NOMO-1 (cell line): ENCODE results near the gene SETD1B.
"Not testable (repeated sequence)": the region's sequence is repeated elsewhere in the genome, so short reads cannot be mapped to it uniquely, and the experiment has no call there.

Experiments used
- DNase-seq, 2 experiments: peaks; one replicate each; lab custom pipeline; 2025; ENCODE audit not compliant: unreplicated experiment in 2 of 2; lab: John Stamatoyannopoulos, UW

The SETD1B gene

DNA sequence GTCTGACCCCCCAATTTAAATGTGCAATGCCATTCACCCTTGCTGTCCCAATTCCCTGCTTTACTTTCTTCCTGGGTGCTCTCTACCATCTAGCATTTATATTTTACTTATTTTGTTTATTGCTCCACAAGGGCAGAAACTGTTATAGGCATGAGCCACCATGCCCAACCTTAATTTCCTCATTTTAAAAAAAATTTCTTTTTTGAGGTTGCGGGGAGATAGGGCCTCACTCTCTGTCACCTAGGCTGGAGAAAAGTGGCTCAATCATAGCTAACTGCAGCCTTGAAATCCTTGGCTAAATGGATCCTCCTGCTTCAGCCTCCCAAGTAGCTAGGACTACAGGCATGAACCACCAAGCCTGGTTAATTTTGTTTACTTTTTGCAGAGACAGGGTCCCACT, 41.9 kb downstream of the SETD1B start:
- DNase-seq = peak; percentile 15 to 20

DNA sequence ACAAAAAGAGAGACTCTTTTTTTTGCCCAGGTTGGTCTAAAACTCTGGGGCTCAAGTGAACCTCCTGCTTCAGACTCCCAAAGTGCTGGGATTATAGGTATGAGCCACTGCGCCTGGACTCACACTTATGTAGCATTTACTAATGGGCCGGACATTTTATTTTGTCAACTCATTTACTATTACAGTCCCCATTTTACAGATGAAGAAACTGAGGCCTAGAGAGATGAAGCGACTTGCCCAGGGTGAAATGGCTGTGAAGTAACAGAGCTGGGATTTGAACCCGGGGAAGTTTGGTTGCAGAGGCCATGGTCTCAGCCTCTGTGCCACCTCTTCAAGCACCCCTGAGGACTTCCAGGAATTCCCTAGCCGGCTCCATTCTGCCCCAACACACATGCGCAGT, 45.4 kb downstream of the SETD1B start:
- DNase-seq = no peak

DNA sequence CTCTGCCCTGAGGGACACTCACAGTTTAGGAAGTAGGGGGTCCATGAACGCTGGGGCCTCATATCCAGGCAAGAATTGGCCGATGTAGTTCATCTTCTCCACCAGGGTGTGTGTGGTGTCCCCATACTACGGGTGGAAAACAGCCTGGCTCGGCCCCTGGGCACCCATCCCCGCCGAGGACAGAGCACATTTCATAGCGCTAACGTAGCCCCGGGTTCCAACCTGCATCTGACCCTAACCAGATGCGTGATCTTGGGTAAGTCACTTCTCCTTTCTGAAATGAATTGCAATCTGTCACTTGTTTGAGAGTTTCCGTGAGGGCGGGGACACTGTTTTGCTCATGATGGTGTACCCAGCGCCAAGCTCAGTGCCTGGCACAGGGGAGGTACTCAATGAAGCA, 45.9 kb downstream of the SETD1B start:
- DNase-seq = peak; percentile 27 to 54

DNA sequence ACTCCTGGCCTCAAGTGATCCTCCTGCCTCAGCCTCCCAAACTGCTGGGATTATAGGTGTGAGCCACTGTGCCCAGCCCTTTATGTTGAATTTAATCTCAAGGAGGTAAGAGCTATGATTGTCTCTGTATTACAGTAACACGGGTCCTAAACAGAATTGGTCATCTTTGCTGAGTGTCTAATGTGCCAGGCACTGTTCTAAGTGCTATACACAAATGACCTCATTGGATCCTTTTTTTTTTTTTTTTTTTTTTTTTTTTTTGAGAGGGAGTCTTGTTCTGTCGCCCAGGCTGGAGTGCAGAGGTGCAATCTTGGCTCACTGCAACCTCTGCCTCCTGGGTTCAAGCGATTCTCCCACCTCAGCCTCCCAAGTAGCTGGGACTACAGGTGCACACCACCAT, 48.6 kb downstream of the SETD1B start:
- DNase-seq = not testable (repeated sequence)

GRCh38 chr12:121857322-121858246, 53.8 kb downstream of the SETD1B start:
- DNase-seq = no peak

GRCh38 chr12:121858318-121858661, 54.5 kb downstream of the SETD1B start:
- DNase-seq = no peak

GRCh38 chr12:121858662-121859572, 55.1 kb downstream of the SETD1B start, which contains the start of gene HPD:
TSS of gene HPD (minus strand) at chr12:121858859. CDS start at chr12:121858823, 36 bp downstream.
- DNase-seq = no peak

- DNase-seq = no peak
Measured at GRCh38 chr12:121860257-121860656, 56.4 kb downstream of the SETD1B start.

DNA sequence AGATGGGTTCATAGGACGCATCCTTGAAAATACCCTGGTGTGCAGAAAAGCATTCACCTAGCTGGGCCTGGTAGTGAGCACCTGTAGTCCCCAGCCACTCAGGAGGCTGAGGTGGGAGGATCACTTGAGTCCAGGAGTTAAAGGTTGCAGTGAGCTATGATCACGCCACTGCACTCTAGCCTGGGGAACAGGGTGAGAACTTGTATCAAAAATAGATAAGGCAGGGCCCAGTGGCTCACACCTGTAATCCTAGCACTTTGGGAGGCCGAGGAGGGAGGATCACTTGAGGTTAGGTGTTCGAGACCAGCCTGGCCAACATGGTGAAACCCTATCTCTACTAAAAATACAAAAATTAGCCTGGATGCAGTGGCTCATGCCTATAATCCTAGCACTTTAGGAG, 56.9 kb downstream of the SETD1B start:
- not testable (repeated sequence) for DNase-seq

DNA sequence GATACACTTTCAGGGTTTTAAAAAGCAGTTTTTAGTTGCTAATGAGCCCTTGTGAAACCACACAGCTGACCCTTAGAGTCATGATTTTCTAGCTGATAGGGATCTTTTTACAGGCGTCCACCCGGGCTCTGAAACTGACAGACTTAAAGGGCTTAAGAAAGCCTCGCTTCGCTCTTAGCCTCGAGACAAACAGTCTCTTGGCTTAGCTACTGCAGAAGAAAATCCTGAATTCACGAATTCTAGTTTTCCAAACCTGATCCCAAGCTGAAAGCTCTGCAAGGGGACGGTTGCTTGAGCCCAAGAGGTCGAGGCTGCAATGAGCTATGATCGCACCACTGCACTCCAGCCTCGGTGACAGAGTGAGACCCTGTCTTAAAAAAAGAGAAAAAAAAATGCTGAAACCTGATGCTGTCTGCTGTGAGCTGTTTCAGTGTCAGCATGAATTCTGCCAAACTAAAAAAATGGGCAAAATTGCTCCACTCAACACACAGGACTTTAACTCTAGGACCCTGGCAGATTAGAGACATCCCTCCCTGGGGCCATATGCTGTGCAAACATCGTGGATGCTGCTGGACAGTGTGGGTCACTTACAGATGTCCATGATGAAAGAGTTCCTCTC, 57.9 kb downstream of the SETD1B start:
- DNase-seq = no peak

DNA sequence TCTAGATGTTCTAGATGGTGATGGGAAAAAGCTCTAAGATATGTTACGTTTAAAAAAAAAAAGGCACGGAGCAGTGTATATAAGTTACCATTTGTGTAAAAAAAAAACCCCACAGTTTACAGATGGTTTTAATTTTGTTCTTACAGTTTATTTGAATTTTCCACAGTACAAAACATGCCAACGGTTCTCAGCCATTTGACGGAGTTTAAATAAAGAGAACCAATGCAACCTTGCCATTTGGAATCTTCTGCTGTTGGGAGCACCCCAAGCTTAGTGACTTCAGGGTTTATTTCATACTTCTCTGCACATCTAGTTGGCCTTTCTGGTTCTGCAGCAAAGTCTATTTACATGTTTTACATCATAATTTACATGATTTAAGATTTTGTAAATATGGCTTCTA, 62.5 kb downstream of the SETD1B start:
- DNase-seq = no peak

GRCh38 chr12:121869229-121869628, 65.4 kb downstream of the SETD1B start:
- not testable (repeated sequence) for DNase-seq

GRCh38 chr12:121871467-121871866, 67.7 kb downstream of the SETD1B start:
- DNase-seq = no peak

GRCh38 chr12:121872546-121873215, 68.9 kb downstream of the SETD1B start:
- no peak for DNase-seq

- no peak for DNase-seq
Measured at GRCh38 chr12:121873216-121873569, 69.4 kb downstream of the SETD1B start.

- peak; percentile 56 to 66 for DNase-seq
Measured at GRCh38 chr12:121874071-121874470, 70.3 kb downstream of the SETD1B start.

GRCh38 chr12:121875582-121875981, 71.8 kb downstream of the SETD1B start:
- DNase-seq = no peak

DNA sequence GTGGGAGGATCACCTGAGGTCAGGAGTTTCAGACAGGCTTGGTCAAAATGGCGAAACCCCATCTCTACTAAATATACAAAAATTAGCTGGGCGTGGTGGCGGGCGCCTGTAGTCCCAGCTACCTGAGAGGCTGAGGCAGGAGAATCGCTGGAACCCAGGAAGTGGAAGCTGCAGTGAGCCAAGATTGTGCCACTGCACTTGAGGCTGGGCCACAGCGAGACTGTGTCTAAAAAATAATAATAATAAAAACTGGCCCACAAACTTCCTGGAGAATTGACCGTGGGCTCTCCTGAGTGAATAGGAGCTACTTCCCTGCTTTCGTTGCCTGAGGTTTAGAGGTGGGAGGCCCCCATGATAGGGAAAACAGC, 72.3 kb downstream of the SETD1B start:
- not testable (repeated sequence) for DNase-seq
